RWPE1 (cell line): ENCODE data around the gene NOA1.

Source experiments
- CTCF ChIA-PET: fragments of 350-600 bp; sonication (Branson Sonifier 250); formaldehyde crosslinking; extraction: SDS; loops from one replicate; lab custom pipeline; 2021; lab: Yijun Ruan, JAX
- POLR2A ChIA-PET: fragments of 400-600 bp; formaldehyde crosslinking; extraction: SDS; loops from one replicate; lab custom pipeline; 2020; ENCODE audit warnings: antibody characterized with exemption; ENCODE audit not compliant: low non-redundant PET; lab: Yijun Ruan, JAX
- DNase-seq: peaks from one replicate; pipeline ENCODE4 v3.0.0; 2012; ENCODE audit warnings: low spot score
- H3K27ac ChIP-seq: fragments of 450-650 bp; 2 replicates; pipeline ENCODE4 v1.5.1; 2017
- TF ChIP-seq, protein P1 (sequence below): fragments of 450-650 bp; conservative IDR thresholded peaks from 2 replicates; pipeline ENCODE4 v1.5.1; 2017; ENCODE audit warnings: low read depth, mild to moderate bottlenecking

The NOA1 gene

DNA sequence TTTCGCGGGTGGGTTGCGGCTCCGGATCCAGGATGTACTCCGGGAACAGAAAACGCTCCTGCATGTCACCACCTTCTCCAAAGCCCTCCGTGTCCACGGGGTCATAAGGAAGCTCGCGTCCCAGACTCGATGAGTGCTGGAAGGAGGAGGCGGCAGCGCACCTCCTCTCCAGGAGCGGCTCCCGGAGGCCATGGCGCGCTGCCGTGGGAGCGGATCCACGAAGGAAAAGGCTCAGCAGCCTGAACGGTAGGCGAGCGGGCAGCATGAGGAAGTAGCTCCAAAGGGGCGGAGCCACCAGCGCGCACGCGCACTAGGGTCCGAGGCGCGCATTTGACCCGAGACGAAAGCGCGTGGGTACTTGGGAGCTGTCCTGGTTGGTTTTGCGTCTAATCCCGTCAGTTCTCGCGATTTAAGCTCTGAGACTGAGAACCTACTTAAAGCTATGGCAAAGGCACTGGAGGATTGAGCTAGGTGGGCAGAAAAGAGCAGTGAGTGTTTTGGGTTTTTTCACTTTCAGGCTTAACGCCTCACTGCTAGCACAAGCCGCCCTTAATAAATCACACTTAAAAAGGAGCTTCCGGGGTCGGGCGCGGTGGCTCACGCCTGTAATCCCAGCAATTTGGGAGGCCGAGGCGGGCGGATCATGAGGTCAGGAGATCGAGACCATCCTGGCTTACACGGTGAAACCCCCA lies at the start of gene NOA1:
NOA1 (minus strand) TSS at position 286 of the 692 bp plus-strand sequence; CDS start at position 265, 21 bp downstream.
- CTCF ChIA-PET, result interaction anchor here (0.7 kb wide), 1 partner anchor 208 kb away, joined by 6 read pairs; no protein-coding TSS in a partner anchor
- TF ChIP-seq, protein P1, sequence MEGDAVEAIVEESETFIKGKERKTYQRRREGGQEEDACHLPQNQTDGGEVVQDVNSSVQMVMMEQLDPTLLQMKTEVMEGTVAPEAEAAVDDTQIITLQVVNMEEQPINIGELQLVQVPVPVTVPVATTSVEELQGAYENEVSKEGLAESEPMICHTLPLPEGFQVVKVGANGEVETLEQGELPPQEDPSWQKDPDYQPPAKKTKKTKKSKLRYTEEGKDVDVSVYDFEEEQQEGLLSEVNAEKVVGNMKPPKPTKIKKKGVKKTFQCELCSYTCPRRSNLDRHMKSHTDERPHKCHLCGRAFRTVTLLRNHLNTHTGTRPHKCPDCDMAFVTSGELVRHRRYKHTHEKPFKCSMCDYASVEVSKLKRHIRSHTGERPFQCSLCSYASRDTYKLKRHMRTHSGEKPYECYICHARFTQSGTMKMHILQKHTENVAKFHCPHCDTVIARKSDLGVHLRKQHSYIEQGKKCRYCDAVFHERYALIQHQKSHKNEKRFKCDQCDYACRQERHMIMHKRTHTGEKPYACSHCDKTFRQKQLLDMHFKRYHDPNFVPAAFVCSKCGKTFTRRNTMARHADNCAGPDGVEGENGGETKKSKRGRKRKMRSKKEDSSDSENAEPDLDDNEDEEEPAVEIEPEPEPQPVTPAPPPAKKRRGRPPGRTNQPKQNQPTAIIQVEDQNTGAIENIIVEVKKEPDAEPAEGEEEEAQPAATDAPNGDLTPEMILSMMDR, result no peak
- POLR2A ChIA-PET, result interaction anchor here (0.6 to 1.4 kb wide), 5 partner anchors 14 to 542 kb away, joined by 3 to 5 read pairs (median 3); partner anchors contain the start of gene PPAT
- peak; percentile 92 for DNase-seq
- peak within 1 kb of the TSS; percentile 96 for H3K27ac ChIP-seq

- ChIA-PET POLR2A (no interaction called here), CTCF (no interaction called here)
- TF ChIP-seq, protein P1, result no peak
- DNase-seq, result peak; percentile 45
- no peak overlapping the region for H3K27ac ChIP-seq
These were observed 45.7 kb upstream of the NOA1 start for GRCh38 chr4:57023104-57023503.

GRCh38 chr4:57020467-57021101 lies 43.2 kb upstream of the NOA1 start:
- TF ChIP-seq, protein P1, result no peak
- no peak overlapping the region; the same call in 1 of the 2 replicates for H3K27ac ChIP-seq
- DNase-seq, result peak; percentile 83
- ChIA-PET CTCF (no interaction called here), POLR2A (no interaction called here)

DNA sequence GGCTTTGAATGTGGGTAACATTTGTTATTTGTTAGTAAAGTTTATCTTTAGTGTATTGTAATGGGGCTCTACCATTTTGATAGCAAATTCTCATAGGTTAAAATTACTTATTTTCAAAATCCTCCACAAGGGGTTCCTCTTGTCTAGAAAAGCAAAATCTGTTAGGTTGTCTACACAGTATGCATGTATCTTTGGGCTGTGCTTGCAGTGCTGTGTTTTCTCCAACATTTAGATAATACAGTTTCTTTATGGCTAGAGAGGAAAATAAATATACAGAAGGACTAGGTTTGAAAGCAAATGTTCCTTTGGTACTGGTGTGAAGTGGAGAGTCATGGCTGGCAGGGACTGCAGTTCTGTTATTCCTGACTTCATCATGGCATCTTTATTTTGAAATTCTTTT lies 41.6 kb upstream of the NOA1 start:
- no peak overlapping the region for H3K27ac ChIP-seq
- CTCF ChIA-PET, result no interaction called here
- POLR2A ChIA-PET, result no interaction called here
- DNase-seq, result no peak
- TF ChIP-seq, protein P1, result no peak

DNA sequence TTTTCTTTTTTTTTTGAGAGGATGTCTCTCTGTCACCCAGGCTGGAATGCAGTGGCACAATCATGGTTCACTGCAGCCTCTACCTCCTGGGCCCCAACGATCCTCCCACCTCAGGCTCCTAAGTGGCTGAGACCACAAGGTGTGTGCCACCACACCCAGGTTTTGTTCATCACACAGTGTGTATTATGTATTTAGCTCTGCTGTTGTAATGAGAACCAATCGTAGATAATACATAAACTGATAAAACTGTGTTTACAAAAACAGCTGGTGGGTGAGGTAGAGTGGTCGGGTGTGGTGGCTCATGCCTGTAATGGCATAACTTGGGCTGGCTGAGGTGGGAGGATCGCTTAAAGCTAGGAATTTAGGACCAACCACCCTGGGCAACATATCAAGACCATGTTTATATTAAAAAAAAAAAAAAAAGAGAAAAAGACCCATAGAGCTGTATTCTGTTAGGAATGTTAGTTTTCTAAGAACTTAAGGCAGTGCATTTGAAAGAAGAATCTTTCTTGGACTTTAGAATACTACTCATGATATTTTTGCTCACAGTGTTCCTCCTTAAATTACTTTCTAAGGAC lies 36.2 kb upstream of the NOA1 start:
- DNase-seq, result no peak
- no peak overlapping the region for H3K27ac ChIP-seq
- ChIA-PET POLR2A (no interaction called here), CTCF (interaction anchor here (0.7 kb wide), 1 partner anchor 1217 kb away, joined by 4 read pairs; no protein-coding TSS in a partner anchor)
- TF ChIP-seq, protein P1, result no peak

GRCh38 chr4:56999751-57000150 lies 22.3 kb upstream of the NOA1 start:
- CTCF ChIA-PET, result no interaction called here
- POLR2A ChIA-PET, result no interaction called here

More at GRCh38 chr4:56999751-57000150, 22.3 kb upstream of the NOA1 start:
- no peak overlapping the region for H3K27ac ChIP-seq
- TF ChIP-seq, protein P1, result no peak
- no peak for DNase-seq
